Right atrium auricular region (tissue), 2 donors: ENCODE measurements around the gene SEC24D. TPM values are rescaled to one million over a fixed set of nuclear protein-coding genes. Genes with fewer than 3 reads are reported as not detected.
"Not testable (repeated sequence)": the region's sequence is repeated elsewhere in the genome, so short reads cannot be mapped to it uniquely, and the experiment has no call there.

ENCODE experiments used
- DNase-seq: peaks from one replicate; pipeline ENCODE4 v3.0.0-alpha.2; 2019; ENCODE audit warnings: low spot score
- H3K27ac ChIP-seq, 2 donors: fragments of 200-600 bp; sonication (generic); 1 replicate in 1 of 2; 2 replicates in 1 of 2; pipeline ENCODE4 v1.5.1; 2016 to 2019
- H3K27me3 ChIP-seq, 2 donors: fragments of 200-600 bp; sonication (generic); one replicate each; pipeline versions ENCODE4 v1.5.1 to v1.6.0; 2017 to 2019
- H3K36me3 ChIP-seq: fragments of 200-600 bp; sonication (generic); one replicate; pipeline ENCODE4 v1.5.1; 2016
- H3K4me1 ChIP-seq, 2 donors: fragments of 200-600 bp; sonication (generic); one replicate each; pipeline versions ENCODE4 v1.5.1 to v1.6.0; 2017 to 2019
- H3K4me3 ChIP-seq, 2 donors: fragments of 200-600 bp; sonication (generic); 1 replicate in 1 of 2; 2 replicates in 1 of 2; pipeline ENCODE4 v1.5.1; 2017 to 2019; ENCODE audit warnings: mild to moderate bottlenecking in 1 of 2, moderate library complexity in 1 of 2
- H3K9me3 ChIP-seq, 2 donors: fragments of 200-600 bp; sonication (generic); one replicate each; pipeline ENCODE4 v1.5.1; 2019
- total RNA-seq, 2 donors: library from RNA; depleted of rRNA; stranded (reverse); fragments of >200 nt; gene quantifications; one replicate each; pipeline ENCODE4 v1.1.0, GENCODE V29; 2016
- TF ChIP-seq, protein P1 (sequence below), 2 donors: fragments of 200-600 bp; sonication (generic); IDR thresholded peaks; one replicate each; pipeline ENCODE4 v1.5.1; 2019; ENCODE audit warnings: antibody characterized with exemption in 2 of 2

The SEC24D gene, protein sequence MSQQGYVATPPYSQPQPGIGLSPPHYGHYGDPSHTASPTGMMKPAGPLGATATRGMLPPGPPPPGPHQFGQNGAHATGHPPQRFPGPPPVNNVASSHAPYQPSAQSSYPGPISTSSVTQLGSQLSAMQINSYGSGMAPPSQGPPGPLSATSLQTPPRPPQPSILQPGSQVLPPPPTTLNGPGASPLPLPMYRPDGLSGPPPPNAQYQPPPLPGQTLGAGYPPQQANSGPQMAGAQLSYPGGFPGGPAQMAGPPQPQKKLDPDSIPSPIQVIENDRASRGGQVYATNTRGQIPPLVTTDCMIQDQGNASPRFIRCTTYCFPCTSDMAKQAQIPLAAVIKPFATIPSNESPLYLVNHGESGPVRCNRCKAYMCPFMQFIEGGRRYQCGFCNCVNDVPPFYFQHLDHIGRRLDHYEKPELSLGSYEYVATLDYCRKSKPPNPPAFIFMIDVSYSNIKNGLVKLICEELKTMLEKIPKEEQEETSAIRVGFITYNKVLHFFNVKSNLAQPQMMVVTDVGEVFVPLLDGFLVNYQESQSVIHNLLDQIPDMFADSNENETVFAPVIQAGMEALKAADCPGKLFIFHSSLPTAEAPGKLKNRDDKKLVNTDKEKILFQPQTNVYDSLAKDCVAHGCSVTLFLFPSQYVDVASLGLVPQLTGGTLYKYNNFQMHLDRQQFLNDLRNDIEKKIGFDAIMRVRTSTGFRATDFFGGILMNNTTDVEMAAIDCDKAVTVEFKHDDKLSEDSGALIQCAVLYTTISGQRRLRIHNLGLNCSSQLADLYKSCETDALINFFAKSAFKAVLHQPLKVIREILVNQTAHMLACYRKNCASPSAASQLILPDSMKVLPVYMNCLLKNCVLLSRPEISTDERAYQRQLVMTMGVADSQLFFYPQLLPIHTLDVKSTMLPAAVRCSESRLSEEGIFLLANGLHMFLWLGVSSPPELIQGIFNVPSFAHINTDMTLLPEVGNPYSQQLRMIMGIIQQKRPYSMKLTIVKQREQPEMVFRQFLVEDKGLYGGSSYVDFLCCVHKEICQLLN
- 10 to 100 TPM; 25.8 to 33.4 TPM for total RNA-seq

DNA sequence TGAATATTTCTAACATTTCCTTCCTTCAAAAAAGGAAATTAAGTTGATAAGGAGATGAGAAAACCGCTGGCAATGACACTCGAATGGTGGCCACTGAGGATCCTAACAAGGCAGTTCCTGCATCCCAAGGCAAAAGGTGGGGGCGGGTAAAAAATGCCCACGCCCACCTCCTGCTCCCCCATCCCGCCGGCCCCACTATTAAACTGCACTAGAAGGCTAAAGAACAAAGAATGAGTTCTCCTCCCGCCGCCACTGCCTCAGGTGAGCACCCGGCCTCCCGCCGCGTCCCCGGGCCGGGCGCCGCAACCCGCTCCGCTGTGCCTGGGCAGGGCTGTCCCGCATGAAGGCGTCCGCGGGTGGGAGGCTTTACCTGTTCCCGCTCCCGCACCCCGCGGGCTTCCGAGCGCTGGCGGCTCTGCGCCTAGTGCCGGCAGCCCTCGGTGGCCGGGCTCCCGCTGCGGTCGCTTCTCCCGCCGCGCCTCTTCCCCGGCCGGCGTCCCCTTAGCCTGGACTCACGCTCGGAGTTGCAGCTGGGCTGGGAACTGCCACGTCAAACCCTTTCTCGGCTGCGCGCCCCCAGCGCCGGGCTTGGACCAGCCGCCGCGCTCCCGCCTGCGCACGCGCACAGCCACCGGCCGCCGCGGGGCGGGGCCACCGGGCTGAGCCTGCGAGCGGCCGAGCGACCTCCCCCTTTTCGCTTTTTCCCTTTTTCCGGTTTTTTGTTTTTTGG is at the start of gene SEC24D:
SEC24D (minus strand) TSS at position 556 of the 730 bp plus-strand sequence. CDS start 2,430 bp downstream, outside the sequence.
- H3K27me3 ChIP-seq: no peaks in the 10 kb centered on the region
- no peaks in the 10 kb centered on the region for H3K9me3 ChIP-seq
- DNase-seq: peak; percentile 86
- peaks cover 29% of the 10 kb centered on the region for H3K36me3 ChIP-seq
- peaks cover 0 to 42% of the 10 kb centered on the region in 2 donors for H3K4me1 ChIP-seq
- H3K27ac ChIP-seq: peak within 1 kb of the TSS; percentile 97 to 99
- peak within 1 kb of the TSS; percentile 89 to 100 for H3K4me3 ChIP-seq
- TF ChIP-seq, protein P1, sequence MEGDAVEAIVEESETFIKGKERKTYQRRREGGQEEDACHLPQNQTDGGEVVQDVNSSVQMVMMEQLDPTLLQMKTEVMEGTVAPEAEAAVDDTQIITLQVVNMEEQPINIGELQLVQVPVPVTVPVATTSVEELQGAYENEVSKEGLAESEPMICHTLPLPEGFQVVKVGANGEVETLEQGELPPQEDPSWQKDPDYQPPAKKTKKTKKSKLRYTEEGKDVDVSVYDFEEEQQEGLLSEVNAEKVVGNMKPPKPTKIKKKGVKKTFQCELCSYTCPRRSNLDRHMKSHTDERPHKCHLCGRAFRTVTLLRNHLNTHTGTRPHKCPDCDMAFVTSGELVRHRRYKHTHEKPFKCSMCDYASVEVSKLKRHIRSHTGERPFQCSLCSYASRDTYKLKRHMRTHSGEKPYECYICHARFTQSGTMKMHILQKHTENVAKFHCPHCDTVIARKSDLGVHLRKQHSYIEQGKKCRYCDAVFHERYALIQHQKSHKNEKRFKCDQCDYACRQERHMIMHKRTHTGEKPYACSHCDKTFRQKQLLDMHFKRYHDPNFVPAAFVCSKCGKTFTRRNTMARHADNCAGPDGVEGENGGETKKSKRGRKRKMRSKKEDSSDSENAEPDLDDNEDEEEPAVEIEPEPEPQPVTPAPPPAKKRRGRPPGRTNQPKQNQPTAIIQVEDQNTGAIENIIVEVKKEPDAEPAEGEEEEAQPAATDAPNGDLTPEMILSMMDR (IDR thresholded peaks at IDR 0.05): no peak

DNA sequence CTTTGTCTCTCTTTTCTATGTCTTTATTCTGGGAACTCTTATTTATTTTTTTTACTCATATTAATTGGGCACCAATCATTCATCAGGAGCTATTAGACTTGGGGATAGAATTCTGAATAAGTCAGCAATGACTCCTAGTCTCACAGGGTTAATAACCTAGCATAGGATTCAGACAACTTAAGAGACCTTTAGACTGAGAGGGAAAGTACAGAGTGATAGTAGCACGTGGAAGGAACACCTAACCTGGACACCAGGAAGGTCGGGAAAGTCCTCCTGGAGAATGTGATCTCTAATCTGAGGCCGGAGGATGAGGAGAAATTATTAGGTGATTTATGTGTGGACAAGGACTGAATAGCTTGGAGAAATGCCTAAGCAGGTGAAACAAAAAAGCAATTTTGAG is 48.8 kb upstream of the SEC24D start:
- Histone ChIP-seq H3K9me3 (no peaks in the 10 kb centered on the region), H3K36me3 (no peaks in the 10 kb centered on the region), H3K27me3 (no peaks in the 10 kb centered on the region), H3K27ac (no peak overlapping the region), H3K4me3 (no peak overlapping the region), H3K4me1 (no peaks in the 10 kb centered on the region)
- TF ChIP-seq, protein P1 (IDR thresholded peaks at IDR 0.05): no peak
- no peak for DNase-seq

DNA sequence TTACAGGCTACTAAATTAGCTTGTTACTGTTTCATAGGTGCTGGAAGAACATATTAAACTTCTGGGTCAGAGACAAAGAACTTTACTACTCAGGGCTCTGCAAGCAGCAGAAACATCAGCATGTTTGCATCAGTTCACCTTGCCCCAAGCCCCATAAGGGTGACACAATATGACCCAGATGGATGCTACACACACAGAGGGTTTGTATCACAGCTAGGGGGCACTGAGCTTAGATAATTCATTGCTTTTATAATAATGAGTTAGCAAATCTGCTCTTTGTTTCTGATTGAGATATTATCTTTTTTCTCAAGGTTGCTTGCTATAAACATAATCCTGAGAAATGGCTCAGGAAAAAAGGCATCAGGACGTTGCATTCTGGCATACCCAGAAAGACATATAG is 47.9 kb upstream of the SEC24D start:
- H3K27ac ChIP-seq: no peak overlapping the region
- no peaks in the 10 kb centered on the region for H3K36me3 ChIP-seq
- no peaks in the 10 kb centered on the region for H3K27me3 ChIP-seq
- no peaks in the 10 kb centered on the region for H3K9me3 ChIP-seq
- TF ChIP-seq, protein P1 (IDR thresholded peaks at IDR 0.05): peak in 1 of 2 donors; percentile 42
- no peak for DNase-seq
- no peaks in the 10 kb centered on the region for H3K4me1 ChIP-seq
- H3K4me3 ChIP-seq: no peak overlapping the region

DNA sequence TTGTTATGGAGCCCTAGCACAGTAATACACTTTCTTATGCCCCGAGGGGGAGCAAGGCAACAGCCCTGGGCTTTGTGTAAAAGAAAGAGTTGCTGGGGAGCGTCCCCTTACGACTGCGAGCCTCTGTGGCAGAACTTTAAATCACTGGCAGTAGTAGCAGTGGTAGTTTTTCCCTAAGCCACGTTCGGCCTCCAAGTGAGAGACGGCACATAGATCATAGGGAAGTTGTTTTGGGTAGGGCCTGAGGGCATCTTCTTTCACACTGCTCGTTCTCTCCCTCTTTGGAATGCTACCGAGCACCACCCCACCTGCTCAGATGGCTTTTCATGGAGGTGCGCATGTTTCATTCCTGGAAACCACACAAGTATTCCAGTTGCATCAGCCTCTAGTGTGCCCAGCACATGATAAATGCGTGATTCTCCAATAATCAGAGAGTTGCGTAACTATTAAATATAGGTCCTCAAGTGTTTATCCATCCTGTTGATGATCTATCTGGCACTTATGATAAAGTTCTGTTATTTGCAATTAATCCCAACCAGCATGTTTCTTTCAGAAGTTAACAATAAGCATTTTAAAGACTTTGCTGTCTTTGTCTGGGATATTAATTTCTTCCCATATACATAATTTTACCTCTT is 45.7 kb upstream of the SEC24D start:
- H3K36me3 ChIP-seq: no peaks in the 10 kb centered on the region
- no peak overlapping the region for H3K27ac ChIP-seq
- no peak overlapping the region for H3K4me3 ChIP-seq
- H3K4me1 ChIP-seq: no peaks in the 10 kb centered on the region
- TF ChIP-seq, protein P1 (IDR thresholded peaks at IDR 0.05): no peak
- H3K27me3 ChIP-seq: no peaks in the 10 kb centered on the region
- H3K9me3 ChIP-seq: no peaks in the 10 kb centered on the region
- DNase-seq: no peak

DNA sequence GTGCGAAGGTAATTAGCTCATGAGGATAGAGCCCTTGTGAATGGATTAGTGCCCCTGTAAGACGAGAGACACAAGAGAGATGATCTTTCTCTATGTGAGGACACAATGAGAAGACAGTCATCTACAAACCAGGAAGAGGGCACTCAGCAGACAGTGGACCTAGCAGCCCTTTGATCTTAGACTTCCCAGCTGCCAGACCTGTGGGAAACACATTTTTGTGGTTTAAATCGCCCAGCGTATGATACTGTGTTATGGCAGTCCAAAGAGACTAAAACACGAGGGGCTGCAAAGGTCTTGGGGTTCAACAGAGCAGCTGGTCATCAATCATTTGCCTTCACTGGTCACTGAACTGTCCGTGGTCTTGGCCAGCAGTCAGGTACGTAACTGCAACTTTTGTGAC is 43.5 kb upstream of the SEC24D start:
- Histone ChIP-seq H3K27me3 (no peaks in the 10 kb centered on the region), H3K9me3 (no peaks in the 10 kb centered on the region), H3K27ac (no peak overlapping the region), H3K4me1 (no peaks in the 10 kb centered on the region), H3K4me3 (no peak overlapping the region), H3K36me3 (no peaks in the 10 kb centered on the region)
- TF ChIP-seq, protein P1 (IDR thresholded peaks at IDR 0.05): no peak
- DNase-seq: no peak

DNA sequence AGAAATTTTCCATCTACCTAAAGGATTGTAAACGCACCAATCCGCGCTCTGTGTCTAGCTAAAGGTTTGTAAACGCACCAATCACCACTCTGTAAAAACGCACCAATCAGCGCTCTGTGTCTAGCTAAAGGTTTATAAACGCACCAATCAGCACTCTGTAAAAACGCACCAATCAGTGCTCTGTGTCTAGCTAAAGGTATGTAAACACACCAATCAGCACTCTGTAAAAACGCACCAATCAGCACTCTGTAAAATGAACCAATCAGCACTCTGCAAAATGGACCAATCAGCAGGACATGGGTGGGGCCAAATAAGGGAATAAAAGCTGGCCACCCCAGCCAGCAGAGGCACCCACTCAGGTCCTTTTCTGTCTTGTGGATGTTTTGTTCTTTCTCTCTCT is 42.6 kb upstream of the SEC24D start:
- not testable (repeated sequence) for H3K9me3 ChIP-seq, H3K27ac ChIP-seq, H3K4me1 ChIP-seq, H3K4me3 ChIP-seq, DNase-seq, H3K36me3 ChIP-seq, H3K27me3 ChIP-seq
